KOPT-K1 (cell line): Measurements from ENCODE around the gene ABI1.

ENCODE experiments used
- H3K27ac ChIP-seq: fragments of 200-600 bp; sonication (generic); 2 replicates; pipeline ENCODE4 v1.5.1; 2016; ENCODE audit warnings: antibody characterized with exemption, mild to moderate bottlenecking, low read depth, low read length; ENCODE audit not compliant: poor library complexity, severe bottlenecking
- H3K36me3 ChIP-seq: fragments of 200-600 bp; sonication (generic); 2 replicates; pipeline ENCODE4 v1.5.1; 2017; ENCODE audit warnings: antibody characterized with exemption, mild to moderate bottlenecking, low read length, moderate library complexity; ENCODE audit not compliant: insufficient read depth
- H3K9me3 ChIP-seq: fragments of 200-600 bp; sonication (generic); 2 replicates; pipeline ENCODE4 v1.5.1; 2017; ENCODE audit warnings: antibody characterized with exemption, low read length, mild to moderate bottlenecking; ENCODE audit not compliant: insufficient read depth, poor library complexity, severe bottlenecking

The ABI1 gene

DNA sequence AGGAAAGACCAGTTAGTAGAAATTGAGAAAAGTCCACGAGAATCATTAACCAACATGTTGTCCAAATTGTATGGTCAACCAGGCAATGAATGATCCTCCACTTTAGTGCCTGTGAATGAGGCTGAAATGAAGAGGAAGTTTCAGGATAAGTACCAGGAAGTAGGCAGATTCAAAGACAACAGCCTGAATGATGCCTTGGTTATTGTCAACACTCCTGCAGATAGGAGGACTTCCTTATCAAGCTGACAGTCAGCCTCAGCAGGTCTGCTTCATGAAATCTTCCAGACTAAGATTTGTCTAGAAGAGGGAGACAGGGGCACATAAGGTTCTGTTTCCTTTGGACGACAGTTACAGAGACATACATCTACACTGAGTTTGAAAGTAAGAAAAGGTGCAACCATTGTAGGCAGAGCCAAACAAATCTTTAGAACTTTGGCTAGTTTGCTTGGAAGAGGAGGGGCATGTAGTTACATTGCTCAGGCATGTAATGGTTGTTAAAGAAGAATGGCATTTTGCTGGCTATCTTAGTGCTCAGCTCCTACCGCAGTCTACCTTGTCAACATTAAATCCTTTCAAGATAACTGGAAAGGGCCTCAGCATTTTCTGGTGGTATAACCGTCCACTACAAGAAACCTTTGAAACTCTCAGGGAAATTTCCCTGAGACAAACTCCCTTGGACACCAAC lies 81.4 kb downstream of the ABI1 start:
- Histone ChIP-seq H3K27ac (no peak overlapping the region), H3K36me3 (peaks cover 4% of the 10 kb centered on the region; the same call in 1 of the 2 replicates), H3K9me3 (no peaks in the 10 kb centered on the region)

DNA sequence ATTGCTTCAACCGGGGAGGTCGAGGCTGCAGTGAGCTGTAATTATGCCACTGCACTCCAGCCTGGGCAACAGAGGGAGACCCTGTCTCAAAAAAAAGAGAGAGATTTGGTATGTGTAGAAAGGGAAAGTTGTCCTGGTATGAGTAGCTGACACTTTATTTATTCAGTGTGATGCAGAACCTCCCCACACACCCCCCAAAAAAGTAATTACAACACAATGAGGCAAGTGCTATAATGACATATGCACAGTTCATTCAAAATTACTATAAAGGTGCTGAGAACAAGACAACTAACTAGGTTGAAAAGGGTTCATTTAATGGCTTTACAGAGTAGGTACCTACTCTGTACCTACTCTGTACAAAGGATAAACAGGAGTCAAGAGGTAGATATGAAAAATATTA lies 83.1 kb downstream of the ABI1 start:
- no peak overlapping the region for H3K27ac ChIP-seq
- H3K36me3 ChIP-seq: peaks cover 4% of the 10 kb centered on the region; the same call in 1 of the 2 replicates
- no peaks in the 10 kb centered on the region for H3K9me3 ChIP-seq

DNA sequence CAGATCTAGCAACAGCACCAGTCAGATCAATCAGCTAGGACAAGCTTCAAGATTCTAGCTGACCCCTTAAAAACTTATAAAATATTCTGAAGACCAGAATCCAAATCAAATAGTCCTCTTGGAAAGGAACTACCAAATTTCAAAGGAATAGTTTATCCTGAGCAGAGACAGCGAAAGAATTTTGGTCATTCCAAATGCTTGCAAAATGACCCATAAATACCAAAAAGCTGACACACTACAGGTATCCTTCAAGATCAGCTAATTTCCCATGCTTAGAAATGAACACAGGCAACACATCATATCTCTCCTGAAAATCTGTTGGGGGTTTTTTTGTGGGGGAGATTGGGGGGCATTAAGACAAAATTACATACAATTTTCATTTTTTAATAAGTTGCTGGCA lies 84.5 kb downstream of the ABI1 start:
- Histone ChIP-seq H3K36me3 (peaks cover 4% of the 10 kb centered on the region; the same call in 1 of the 2 replicates), H3K9me3 (no peaks in the 10 kb centered on the region), H3K27ac (no peak overlapping the region)

GRCh38 chr10:26773633-26774032 lies 87.1 kb downstream of the ABI1 start:
- H3K36me3 ChIP-seq: peaks cover 15% of the 10 kb centered on the region; the same call in 1 of the 2 replicates
- no peak overlapping the region for H3K27ac ChIP-seq
- no peaks in the 10 kb centered on the region for H3K9me3 ChIP-seq

DNA sequence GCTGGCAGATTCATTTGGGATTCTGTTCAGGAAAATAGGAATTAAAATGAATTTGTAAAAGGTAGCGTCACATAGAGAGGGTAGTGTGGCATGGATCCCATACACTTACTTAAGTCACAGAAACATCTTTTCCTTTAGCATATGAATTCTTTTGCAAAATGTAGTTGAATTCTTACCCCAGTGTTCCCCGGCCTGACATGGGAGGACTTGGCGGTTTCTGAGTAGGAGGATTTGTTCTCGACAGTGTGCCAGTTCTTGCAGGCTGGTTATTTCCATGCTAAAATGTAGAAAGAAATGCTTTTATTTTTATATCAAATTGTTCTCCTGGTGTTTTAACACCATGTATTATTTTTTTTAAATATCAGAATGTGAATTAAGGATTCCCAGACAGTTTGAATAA lies 90.7 kb downstream of the ABI1 start:
- no peaks in the 10 kb centered on the region for H3K9me3 ChIP-seq
- H3K36me3 ChIP-seq: peaks cover 32% of the 10 kb centered on the region
- no peak overlapping the region for H3K27ac ChIP-seq

DNA sequence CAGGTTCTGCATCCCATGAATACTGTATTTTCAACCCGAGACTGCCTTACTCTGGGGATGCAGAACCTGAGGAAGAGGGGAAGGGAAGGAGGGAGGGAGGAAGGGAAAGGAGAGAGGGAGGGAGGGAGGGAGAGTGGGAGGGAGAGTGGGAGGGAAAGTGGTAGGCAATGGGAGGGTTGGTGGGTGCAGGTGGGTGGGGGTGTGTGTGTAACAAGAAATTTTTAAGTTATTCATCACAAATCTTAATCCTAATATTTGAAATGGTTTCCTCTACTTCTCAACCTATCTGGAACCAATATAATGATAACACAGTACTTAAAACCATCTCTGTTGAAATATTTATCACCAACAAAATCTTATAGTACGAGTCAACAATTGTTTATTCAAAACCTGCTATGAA lies 95.2 kb downstream of the ABI1 start:
- peaks cover 59% of the 10 kb centered on the region for H3K36me3 ChIP-seq
- no peaks in the 10 kb centered on the region for H3K9me3 ChIP-seq
- no peak overlapping the region for H3K27ac ChIP-seq

DNA sequence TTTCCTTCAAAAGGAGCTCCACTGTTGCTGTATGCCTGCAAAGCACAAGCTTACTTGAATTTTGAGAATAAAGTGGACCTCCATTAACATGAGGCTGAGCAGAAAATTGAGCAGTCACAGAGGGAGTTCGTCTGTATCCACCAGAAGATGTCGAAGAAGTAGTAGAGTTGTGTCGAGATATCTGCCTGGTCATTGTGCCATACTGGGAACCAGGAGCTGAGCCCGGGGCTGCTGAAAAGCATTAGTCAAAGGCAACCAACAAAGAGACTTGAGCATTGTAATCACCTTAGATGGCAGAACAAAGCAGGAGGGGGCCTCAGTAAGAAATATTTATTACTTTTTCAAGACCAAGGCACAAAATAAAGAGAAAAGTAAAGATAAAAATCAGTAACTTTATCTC lies 101.8 kb downstream of the ABI1 start:
- H3K9me3 ChIP-seq: no peaks in the 10 kb centered on the region
- no peak overlapping the region for H3K27ac ChIP-seq
- H3K36me3 ChIP-seq: peaks cover 64% of the 10 kb centered on the region

- Histone ChIP-seq H3K36me3 (peaks cover 73% of the 10 kb centered on the region), H3K27ac (no peak overlapping the region), H3K9me3 (no peaks in the 10 kb centered on the region)
Measured at GRCh38 chr10:26755443-26755903, 105.3 kb downstream of the ABI1 start.

- Histone ChIP-seq H3K9me3 (no peaks in the 10 kb centered on the region), H3K36me3 (peaks cover 99% of the 10 kb centered on the region), H3K27ac (no peak overlapping the region)
Measured at GRCh38 chr10:26746061-26746460, 114.7 kb downstream of the ABI1 start.

DNA sequence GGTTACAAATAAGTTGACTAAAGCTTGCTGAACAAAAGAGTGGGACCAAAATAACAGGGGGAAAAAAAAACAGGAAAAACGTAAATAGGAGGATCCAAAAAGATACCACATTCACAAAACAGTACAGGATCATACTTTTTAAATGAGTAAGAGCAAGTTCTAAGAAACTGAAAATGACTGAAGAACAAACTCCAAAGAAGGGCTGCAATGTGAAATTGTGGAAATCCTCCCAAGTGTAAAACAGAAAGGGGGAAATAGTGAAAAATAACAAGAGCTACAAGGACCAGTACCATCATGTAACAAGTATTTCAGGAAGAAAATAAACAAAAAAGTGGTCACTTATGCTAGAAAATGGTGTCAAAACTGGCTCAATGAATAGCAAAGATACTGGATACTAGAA lies 116.9 kb downstream of the ABI1 start:
- Histone ChIP-seq H3K9me3 (no peaks in the 10 kb centered on the region), H3K36me3 (peaks cover 98% of the 10 kb centered on the region), H3K27ac (no peak overlapping the region)

GRCh38 chr10:26743091-26743490 lies 117.7 kb downstream of the ABI1 start:
- peaks cover 98% of the 10 kb centered on the region for H3K36me3 ChIP-seq
- H3K9me3 ChIP-seq: no peaks in the 10 kb centered on the region
- no peak overlapping the region for H3K27ac ChIP-seq

DNA sequence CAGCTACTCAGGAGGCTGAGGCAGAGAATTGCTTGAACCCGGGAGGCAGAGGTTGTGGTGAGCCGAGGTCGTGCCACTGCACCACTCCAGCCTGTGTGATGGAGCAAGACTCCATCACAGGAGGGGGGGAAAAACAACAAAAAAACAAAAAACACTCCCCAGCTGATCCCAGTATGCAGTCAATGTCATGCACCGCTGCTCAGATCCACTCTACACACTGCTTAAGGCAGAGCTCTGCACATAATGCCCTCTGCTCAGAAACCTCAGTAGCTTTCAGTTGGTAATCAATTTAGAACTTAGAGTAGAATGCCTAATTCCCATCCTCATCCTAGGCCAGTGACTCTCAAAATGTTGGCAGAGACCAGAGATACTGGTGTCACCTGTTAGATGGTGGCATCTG lies 119.4 kb downstream of the ABI1 start:
- Histone ChIP-seq H3K36me3 (peaks cover 98% of the 10 kb centered on the region), H3K9me3 (no peaks in the 10 kb centered on the region), H3K27ac (no peak overlapping the region)

DNA sequence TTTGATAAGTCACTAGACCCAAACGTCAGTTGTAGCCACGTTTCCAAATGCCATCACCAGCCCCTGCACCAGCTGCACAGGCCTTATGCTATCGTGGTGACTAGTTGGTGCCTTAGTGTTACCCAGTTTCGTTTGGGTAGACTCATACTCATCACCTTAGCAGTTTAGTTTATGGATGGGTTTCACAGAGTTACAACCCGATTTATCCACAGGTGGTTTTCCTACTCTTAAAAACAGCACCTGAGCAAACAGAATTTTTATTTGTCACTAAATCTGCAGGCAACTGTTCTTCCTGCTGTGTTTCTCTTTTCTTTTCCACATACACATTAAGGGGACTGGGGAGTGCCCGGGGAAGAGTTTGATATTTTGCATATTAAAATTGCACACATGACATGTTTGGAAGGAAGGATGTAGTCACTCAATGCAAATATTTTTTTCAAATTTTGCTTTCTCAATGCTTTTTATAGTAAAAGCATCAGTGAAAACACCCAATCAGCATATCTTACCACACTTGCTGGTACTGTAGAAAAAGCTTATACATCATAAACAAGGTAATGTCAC lies 121.6 kb downstream of the ABI1 start:
- Histone ChIP-seq H3K9me3 (no peaks in the 10 kb centered on the region), H3K27ac (no peak overlapping the region), H3K36me3 (peaks cover 99% of the 10 kb centered on the region)

DNA sequence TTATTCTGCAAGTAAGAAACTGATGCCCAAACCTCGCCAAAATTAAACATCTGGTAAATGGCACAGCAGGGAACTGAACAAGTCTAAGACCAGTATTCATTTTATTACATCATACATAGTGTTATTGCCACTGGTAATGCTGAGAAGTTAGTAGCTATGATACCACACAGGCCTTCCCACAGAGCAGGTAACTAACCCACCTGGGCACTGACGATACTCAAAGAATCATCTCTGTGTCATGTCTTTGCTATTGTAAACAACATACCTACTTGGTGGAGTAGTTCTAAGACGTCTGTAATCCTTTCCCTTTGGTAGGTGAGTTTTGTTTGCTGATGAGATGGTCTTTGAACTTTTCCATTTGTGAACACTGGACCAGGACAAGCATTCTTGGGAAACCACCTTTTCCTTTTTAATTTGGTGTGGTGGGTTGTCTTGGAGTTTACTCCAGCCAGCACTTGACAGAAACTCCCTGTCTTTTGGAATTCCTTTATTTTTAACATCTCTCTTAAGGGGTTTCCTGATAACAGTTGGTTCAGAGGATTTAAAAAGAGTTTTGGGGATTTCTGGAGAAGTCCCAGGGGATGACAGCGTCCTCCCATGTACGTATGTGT lies 122.4 kb downstream of the ABI1 start:
- H3K27ac ChIP-seq: no peak overlapping the region

DNA sequence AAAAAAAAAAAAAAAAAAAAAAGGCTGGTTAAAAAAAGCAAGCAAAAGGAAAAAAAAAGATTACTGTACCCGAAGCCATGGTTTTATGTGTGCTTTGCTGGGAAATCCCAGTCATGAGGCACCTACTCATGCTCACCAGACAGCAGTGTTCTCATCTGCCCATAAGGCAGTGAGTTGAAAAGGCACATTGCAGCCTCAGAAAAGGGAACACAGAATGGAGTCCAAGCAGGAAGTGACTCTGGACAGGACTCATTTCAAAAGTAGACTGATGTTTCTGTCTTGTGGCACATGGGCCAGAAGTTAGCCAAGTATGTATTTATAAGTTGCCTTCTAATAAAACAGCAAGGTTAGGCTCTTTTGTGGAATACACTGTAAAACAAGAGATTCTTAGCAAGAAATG lies 123.0 kb downstream of the ABI1 start:
- no peaks in the 10 kb centered on the region for H3K9me3 ChIP-seq
- peaks cover 99% of the 10 kb centered on the region for H3K36me3 ChIP-seq
- H3K27ac ChIP-seq: no peak overlapping the region

More for the DNA sequence above, 122.4 kb downstream of the ABI1 start:
- H3K36me3 ChIP-seq: peaks cover 99% of the 10 kb centered on the region
- H3K9me3 ChIP-seq: no peaks in the 10 kb centered on the region

DNA sequence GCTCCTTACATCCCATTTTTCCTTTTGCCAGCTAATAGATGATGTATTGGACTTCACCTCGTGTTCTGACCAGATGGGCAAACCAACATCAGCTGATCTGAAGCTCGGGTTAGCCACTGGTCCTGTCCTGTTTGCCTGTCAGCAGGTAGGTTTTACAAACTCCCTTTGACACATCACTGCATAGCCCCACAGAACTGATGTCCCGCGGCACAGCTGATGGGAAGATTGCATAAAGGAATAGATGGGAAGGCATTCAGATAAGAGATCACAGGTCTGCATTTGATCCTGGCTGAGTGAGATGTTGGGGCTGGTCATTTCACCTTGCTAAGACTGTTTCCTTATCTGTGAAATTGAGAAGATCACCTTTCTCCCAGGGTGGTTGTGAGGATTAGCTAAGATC lies 125.3 kb downstream of the ABI1 start:
- peaks cover 99% of the 10 kb centered on the region for H3K36me3 ChIP-seq
- no peaks in the 10 kb centered on the region for H3K9me3 ChIP-seq
- H3K27ac ChIP-seq: no peak overlapping the region
